NCI-H146 treated with DMSO at 0.1 percent for 48 hours (cell line): Measurements from ENCODE around the gene XIRP2.
"Not testable (repeated sequence)": the region's sequence is repeated elsewhere in the genome, so short reads cannot be mapped to it uniquely, and the experiment has no call there.

Source experiments
- DNase-seq: peaks from one replicate; lab custom pipeline; 2025; ENCODE audit not compliant: unreplicated experiment; lab: John Stamatoyannopoulos, UW

Gene XIRP2

DNA sequence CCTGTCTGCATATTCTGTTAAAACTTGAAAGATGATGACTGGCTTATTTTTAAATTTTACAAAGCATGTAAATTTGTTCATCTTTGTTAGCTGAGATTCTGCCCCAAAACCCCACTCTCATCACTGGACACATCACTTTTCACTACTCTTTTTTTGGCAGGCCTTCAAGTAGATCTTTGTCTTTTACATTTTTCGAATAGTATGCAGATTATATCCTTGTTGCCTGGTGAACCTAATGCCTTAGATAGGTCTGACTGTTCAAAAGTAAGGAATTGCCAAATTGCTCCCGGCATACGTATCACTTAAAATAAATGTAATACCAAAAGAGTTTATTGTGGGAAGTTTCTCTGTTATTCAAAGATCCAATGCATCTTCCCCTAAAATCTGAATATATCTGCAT is 303.3 kb downstream of the XIRP2 start:
- no peak for DNase-seq

GRCh38 chr2:167192833-167193232 is 304.6 kb downstream of the XIRP2 start:
- no peak for DNase-seq

DNA sequence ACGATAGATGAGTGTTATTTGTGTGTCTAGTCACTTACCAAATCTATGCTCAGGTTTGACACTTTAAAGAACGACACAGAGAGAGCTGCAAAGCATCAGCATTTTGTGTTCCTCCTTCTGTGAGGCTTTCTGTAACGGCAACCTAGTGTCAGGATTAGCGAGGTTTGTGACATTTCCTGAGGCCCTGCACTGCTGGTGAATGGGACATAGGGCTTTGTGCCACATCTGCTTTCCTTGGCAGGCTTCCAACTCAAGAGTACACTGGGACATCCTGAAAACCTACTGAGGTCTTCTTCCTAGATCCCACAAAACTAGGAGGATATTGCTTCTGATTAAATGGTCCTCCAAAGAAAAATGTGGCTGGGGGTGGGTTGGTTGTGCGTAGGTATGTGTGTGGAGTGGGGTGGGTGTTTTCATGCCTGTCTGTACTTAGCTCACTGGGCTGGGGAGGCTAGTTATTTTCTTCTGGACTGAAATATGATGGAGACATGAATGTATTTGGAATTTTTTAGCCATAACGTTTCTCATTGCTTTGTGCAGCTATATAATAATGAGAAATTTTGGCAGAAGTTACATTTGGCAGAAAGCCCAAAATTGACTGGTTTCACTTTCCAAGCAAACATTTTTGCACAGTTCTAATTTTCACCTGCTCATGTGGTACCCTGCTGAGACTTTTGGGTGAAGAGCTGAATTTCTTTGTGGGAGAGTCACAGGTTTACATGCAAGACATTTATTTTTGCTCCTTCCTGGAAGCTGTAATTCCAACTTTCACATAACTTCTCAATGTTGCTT is 308.4 kb downstream of the XIRP2 start:
- DNase-seq, result no peak

GRCh38 chr2:167198009-167198408 is 309.7 kb downstream of the XIRP2 start:
- no peak for DNase-seq

- no peak for DNase-seq
Measured at GRCh38 chr2:167198576-167198975, 310.3 kb downstream of the XIRP2 start.

DNA sequence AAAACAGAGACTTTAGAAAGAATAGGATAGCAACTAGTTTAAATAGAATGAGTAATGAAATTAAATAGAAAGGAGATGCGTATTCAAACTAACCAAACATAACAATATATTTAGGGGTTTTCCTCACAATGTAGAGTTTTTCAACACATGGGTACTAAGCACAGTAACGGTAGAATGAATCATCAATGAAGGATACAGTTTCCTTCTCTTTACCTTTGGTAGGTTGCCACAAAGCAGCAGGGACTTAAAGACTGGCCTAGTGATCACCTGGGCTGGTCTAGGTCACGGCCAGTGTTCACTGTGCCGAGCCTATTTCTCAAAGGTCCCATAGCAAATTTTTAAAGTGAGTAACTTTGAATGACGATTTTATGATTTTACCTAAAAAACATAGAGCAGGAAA is 311.7 kb downstream of the XIRP2 start:
- DNase-seq, result no peak

- DNase-seq, result no peak
Measured at GRCh38 chr2:167209784-167210183, 321.5 kb downstream of the XIRP2 start.

DNA sequence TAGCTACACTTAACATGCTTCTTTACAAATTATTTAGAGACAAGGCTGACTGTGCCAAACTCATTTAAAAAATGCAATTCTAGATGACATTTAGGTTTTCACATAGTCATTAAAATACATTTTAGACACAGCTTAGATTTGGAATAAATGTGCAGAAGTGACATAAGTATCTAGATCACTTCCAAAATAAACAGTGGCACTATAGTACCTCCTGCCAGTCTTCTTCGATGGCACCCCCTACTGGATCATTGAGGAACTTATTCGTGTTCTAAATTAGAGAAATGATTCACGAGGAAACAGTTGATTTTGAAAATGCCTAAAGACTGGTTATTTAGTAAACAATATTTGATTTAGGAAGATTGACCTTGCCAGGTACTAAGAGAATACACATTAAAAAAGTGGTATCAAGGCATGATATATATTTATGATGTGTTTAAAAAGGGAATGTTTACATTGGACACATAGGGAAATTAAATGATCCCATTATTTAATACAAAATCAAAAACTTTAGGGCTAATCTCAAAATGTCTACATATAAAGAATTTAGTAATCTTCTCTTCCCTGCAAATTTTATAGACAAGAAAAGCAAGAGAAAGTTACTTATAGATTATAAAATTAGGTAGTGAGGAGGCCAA is 323.9 kb downstream of the XIRP2 start:
- DNase-seq, result no peak

GRCh38 chr2:167215595-167215994 is 327.3 kb downstream of the XIRP2 start:
- no peak for DNase-seq

DNA sequence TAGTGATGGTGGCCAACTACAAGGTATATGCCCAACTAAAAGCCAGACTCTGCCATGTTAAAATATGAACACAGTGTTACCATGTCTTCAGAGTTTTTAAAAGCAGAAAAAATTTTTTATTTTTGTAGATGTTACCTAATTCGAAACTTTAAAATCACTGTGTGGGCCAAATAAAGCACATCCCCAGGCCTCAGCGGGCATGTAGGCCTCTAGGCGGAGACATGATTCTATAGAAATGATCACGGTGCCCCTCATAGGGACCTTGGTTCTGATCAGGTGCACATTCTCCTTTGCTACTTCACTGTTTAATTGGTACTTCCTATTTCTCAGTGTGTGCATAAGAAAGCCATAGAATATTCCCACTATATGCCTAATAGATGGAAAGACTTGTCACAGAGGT is 349.2 kb downstream of the XIRP2 start:
- DNase-seq, result no peak

DNA sequence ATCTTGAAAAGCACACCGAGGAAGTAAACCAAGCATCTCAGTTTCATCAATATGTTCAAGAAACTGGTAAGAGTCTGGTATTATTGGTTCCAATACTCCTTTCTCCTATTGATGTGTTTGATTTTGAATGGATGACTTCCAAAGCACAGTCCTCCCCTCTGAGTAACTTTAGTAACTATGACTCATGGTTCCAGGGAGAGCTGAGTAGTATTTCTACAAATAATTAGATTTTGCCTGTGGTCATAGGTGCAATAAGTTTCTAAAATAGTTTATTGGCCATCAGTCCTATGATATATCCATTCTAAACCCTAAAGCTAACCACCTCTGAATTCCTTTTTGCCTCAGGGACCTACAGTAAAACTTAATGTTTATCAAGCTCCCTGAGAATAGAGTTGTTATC is 352.4 kb downstream of the XIRP2 start:
- no peak for DNase-seq

- DNase-seq, result no peak
Measured at GRCh38 chr2:167249197-167249596, 360.9 kb downstream of the XIRP2 start.

GRCh38 chr2:167253025-167253424 is 364.7 kb downstream of the XIRP2 start:
- no peak for DNase-seq

DNA sequence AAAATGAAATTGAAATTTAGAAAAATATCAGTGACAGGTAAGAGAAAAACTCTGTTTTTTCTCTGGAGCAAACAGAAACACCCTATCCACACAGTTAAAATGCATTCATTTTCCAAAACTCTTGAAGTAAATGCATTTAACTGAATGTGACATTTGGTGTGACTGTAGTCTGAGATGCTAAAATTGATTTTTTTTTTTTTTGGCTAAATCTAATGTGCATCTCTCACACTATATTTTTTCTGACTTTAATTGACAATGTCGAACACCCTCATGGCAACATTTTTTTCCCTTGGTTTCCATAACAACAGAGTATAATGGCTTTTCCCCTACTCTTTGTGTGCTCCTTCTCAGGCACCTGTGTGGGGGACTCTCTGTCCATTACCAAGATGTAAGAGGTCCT is 366.4 kb downstream of the XIRP2 start:
- no peak for DNase-seq

GRCh38 chr2:167258712-167259111 is 370.4 kb downstream of the XIRP2 start:
- DNase-seq, result no peak

- DNase-seq, result no peak
Measured at GRCh38 chr2:167264380-167264779, 376.1 kb downstream of the XIRP2 start.

- no peak for DNase-seq
Measured at GRCh38 chr2:167265004-167265403, 376.7 kb downstream of the XIRP2 start.

- DNase-seq, result no peak
Measured at GRCh38 chr2:167265722-167266121, 377.4 kb downstream of the XIRP2 start.

- DNase-seq, result not testable (repeated sequence)
Measured at GRCh38 chr2:167268245-167268644, 380.0 kb downstream of the XIRP2 start.

- no peak for DNase-seq
Measured at GRCh38 chr2:167271932-167272331, 383.7 kb downstream of the XIRP2 start.

GRCh38 chr2:167275046-167275445 is 386.8 kb downstream of the XIRP2 start:
- DNase-seq, result no peak

DNA sequence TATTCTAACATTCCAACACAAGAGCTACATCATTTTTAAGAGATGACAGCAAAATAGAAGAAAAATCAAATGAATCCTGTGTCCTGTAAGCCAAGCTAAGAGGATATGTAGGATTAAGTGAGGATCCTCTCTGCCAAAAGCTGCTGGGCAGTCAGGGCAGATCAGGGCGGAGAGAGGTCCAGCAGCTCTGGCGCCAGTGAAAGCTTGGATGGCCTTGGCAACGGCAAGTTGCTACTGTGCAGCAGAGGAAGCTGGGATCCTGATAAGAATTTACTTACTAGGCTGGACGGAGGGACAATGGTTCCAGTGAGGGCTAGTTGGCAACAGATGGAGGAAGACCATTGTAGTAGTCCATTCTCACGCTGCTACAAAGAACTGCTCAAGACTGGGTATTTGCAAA is 391.5 kb downstream of the XIRP2 start:
- no peak for DNase-seq

- no peak for DNase-seq
Measured at GRCh38 chr2:167287212-167287611, 398.9 kb downstream of the XIRP2 start.
